NB4 (cell line): Measurements from ENCODE around the gene MYDGF.

Experiments
- DNase-seq: peaks from one replicate; pipeline ENCODE4 v3.0.0; 2010; ENCODE audit warnings: low read depth
- H3K4me3 ChIP-seq: one replicate; pipeline ENCODE4 v1.5.1; 2011; ENCODE audit warnings: mild to moderate bottlenecking, low read depth, low read length, moderate library complexity
- MYC ChIP-seq: IDR thresholded peaks from 2 replicates; pipeline ENCODE4 v1.6.1; 2011; ENCODE audit warnings: low read depth, low read length
- POLR2A ChIP-seq: IDR thresholded peaks from 2 replicates; pipeline ENCODE4 v1.6.1; 2011; ENCODE audit warnings: mild to moderate bottlenecking; ENCODE audit not compliant: insufficient read length; ENCODE audit errors: extremely low read depth
- TF ChIP-seq, protein P1 (sequence below): IDR thresholded peaks from one replicate; pipeline ENCODE4 v1.5.1; 2012; ENCODE audit warnings: low read depth, low read length
- TF ChIP-seq, protein P2 (sequence below): IDR thresholded peaks from 2 replicates; pipeline ENCODE4 v1.6.1; 2011; ENCODE audit warnings: low read depth, low read length

The MYDGF gene

GRCh38 chr19:4647676-4648644 is 22.2 kb downstream of the MYDGF start:
- TF ChIP-seq, protein P1, sequence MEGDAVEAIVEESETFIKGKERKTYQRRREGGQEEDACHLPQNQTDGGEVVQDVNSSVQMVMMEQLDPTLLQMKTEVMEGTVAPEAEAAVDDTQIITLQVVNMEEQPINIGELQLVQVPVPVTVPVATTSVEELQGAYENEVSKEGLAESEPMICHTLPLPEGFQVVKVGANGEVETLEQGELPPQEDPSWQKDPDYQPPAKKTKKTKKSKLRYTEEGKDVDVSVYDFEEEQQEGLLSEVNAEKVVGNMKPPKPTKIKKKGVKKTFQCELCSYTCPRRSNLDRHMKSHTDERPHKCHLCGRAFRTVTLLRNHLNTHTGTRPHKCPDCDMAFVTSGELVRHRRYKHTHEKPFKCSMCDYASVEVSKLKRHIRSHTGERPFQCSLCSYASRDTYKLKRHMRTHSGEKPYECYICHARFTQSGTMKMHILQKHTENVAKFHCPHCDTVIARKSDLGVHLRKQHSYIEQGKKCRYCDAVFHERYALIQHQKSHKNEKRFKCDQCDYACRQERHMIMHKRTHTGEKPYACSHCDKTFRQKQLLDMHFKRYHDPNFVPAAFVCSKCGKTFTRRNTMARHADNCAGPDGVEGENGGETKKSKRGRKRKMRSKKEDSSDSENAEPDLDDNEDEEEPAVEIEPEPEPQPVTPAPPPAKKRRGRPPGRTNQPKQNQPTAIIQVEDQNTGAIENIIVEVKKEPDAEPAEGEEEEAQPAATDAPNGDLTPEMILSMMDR: no peak
- TF ChIP-seq MYC: no peak
- TF ChIP-seq, protein P2, sequence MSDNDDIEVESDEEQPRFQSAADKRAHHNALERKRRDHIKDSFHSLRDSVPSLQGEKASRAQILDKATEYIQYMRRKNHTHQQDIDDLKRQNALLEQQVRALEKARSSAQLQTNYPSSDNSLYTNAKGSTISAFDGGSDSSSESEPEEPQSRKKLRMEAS: no peak
- TF ChIP-seq POLR2A: no peak
- no peak for DNase-seq
- H3K4me3 ChIP-seq: no peak overlapping the region

DNA sequence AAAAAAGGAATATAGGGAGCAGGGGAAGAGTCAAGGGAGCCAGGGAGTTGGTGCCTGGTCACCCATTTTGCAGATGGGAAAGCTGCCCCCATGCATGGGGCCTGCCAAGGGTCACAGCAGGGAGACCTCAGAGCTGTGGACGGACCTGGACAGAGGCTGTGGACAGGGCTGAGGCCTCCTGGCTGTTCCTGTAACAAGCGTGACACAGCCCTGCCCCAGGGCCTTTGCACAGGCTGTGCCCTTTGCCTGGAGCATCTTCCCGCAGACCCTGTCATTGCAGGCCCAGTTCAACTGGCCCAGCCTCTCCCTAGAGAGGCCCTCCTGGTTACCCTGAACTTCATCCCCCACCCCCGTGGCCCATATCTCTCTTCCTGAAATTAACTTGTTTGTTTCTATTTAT is 24.4 kb downstream of the MYDGF start:
- DNase-seq: no peak
- H3K4me3 ChIP-seq: no peak overlapping the region
- TF ChIP-seq POLR2A (no peak), MYC (no peak)
- TF ChIP-seq, protein P1: no peak
- TF ChIP-seq, protein P2: no peak

DNA sequence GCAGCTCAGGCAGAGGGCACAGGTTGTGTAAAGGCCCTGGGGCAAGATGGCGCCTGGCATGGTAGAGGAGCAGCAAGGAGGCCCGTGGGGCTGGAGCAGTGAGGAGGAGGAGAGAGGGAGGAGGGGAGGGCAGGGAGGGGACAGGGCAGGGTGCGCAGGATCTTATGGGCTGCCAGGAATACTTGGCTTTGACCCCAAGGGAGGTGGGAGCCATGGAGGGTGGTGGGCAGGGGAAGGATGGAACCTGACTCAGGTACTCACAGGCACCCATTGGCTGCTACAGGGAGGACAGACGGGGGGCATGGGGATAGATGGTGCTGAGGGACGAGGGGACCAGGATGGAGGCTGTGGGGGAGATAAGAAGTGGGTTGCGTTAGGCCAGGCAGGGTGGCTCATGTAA is 27.5 kb downstream of the MYDGF start:
- no peak overlapping the region for H3K4me3 ChIP-seq
- TF ChIP-seq, protein P2: no peak
- TF ChIP-seq, protein P1: no peak
- TF ChIP-seq MYC (no peak), POLR2A (no peak)
- no peak for DNase-seq

GRCh38 chr19:4641132-4641531 is 29.0 kb downstream of the MYDGF start:
- H3K4me3 ChIP-seq: no peak overlapping the region
- TF ChIP-seq MYC: no peak
- TF ChIP-seq, protein P1: no peak
- TF ChIP-seq POLR2A: no peak
- TF ChIP-seq, protein P2: no peak
- no peak for DNase-seq

DNA sequence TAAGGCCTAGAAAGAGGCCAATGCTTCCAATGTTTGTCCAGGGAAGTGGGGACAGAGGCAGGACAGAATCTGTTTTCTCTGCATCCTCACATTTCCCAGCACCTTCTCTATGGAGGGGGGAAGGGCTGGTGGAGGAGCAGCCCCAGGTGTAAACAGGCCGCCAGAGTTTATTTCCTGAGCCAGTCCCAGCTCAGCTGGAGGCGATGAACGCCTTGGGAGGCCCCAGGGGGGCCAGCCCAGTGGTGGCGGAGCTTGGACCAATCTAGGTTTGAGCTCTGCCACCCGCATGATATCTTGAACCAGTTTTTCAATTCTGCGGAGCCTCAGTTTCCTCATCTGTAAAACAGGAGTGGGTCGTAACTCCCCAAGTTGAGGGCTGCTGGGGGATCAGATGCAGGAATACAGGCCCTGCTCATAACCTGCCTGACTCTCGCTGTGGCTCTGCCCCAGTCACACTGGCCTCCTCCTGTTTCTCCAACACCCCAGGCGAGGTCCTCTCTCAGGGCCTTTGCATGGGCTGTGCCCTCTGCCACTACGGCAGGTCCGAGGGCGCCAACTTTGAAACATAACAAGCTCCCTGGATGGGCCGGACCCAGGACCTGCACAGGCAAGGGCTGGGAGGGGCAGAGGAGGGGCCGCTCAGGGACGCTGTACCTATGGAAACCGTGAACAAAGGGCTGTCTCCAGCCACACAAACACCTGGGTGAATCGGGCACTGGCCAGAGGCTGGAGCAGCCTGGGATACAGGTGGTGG is 29.7 kb downstream of the MYDGF start:
- TF ChIP-seq, protein P1: no peak
- no peak for TF ChIP-seq MYC
- TF ChIP-seq POLR2A: no peak
- TF ChIP-seq, protein P2: no peak
- peak overlapping the region; percentile 71 for H3K4me3 ChIP-seq
- DNase-seq: no peak
